ENCODE measurements around the gene KANSL1.

Gene KANSL1

GRCh38 chr17:46027048-46027975, 165.9 kb downstream of the KANSL1 start:
- TF ChIP-seq MYC (IDR thresholded peaks at IDR 0.05; ENCODE audit: low read depth, low read length) (no peak), POLR2A (IDR thresholded peaks at IDR 0.05; ENCODE audit: extremely low read depth, insufficient read length) (no peak)
- TF ChIP-seq, protein P1, sequence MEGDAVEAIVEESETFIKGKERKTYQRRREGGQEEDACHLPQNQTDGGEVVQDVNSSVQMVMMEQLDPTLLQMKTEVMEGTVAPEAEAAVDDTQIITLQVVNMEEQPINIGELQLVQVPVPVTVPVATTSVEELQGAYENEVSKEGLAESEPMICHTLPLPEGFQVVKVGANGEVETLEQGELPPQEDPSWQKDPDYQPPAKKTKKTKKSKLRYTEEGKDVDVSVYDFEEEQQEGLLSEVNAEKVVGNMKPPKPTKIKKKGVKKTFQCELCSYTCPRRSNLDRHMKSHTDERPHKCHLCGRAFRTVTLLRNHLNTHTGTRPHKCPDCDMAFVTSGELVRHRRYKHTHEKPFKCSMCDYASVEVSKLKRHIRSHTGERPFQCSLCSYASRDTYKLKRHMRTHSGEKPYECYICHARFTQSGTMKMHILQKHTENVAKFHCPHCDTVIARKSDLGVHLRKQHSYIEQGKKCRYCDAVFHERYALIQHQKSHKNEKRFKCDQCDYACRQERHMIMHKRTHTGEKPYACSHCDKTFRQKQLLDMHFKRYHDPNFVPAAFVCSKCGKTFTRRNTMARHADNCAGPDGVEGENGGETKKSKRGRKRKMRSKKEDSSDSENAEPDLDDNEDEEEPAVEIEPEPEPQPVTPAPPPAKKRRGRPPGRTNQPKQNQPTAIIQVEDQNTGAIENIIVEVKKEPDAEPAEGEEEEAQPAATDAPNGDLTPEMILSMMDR (IDR thresholded peaks at IDR 0.05; ENCODE audit: low read depth, low read length), result no peak
- TF ChIP-seq, protein P2, sequence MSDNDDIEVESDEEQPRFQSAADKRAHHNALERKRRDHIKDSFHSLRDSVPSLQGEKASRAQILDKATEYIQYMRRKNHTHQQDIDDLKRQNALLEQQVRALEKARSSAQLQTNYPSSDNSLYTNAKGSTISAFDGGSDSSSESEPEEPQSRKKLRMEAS (IDR thresholded peaks at IDR 0.05; ENCODE audit: low read depth, low read length), result no peak
- H3K4me3 ChIP-seq (ENCODE audit: low read depth, low read length), result no peak overlapping the region
- no peak for DNase-seq (ENCODE audit: low read depth)

- H3K4me3 ChIP-seq (ENCODE audit: low read depth, low read length), result no peak overlapping the region
- TF ChIP-seq POLR2A (IDR thresholded peaks at IDR 0.05; ENCODE audit: extremely low read depth, insufficient read length) (no peak), MYC (IDR thresholded peaks at IDR 0.05; ENCODE audit: low read depth, low read length) (no peak)
- TF ChIP-seq, protein P1 (IDR thresholded peaks at IDR 0.05; ENCODE audit: low read depth, low read length), result no peak
- TF ChIP-seq, protein P2 (IDR thresholded peaks at IDR 0.05; ENCODE audit: low read depth, low read length), result no peak
- peak; percentile 40 for DNase-seq (ENCODE audit: low read depth)
Measured at GRCh38 chr17:46026166-46027047, 166.8 kb downstream of the KANSL1 start.

DNA sequence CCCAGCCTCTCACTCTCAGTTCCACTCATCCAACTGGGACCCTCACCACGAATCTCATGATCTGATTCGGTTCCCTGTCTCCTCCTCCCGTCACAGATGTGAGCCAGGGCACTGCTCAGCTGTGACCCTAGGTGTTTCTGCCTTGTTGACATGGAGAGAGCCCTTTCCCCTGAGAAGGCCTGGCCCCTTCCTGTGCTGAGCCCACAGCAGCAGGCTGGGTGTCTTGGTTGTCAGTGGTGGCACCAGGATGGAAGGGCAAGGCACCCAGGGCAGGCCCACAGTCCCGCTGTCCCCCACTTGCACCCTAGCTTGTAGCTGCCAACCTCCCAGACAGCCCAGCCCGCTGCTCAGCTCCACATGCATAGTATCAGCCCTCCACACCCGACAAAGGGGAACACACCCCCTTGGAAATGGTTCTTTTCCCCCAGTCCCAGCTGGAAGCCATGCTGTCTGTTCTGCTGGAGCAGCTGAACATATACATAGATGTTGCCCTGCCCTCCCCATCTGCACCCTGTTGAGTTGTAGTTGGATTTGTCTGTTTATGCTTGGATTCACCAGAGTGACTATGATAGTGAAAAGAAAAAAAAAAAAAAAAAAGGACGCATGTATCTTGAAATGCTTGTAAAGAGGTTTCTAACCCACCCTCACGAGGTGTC, 167.6 kb downstream of the KANSL1 start:
- TF ChIP-seq, protein P1 (IDR thresholded peaks at IDR 0.05; ENCODE audit: low read depth, low read length), result no peak
- TF ChIP-seq, protein P2 (IDR thresholded peaks at IDR 0.05; ENCODE audit: low read depth, low read length), result no peak
- TF ChIP-seq POLR2A (IDR thresholded peaks at IDR 0.05; ENCODE audit: extremely low read depth, insufficient read length) (no peak), MYC (IDR thresholded peaks at IDR 0.05; ENCODE audit: low read depth, low read length) (no peak)

GRCh38 chr17:46025060-46025459, 168.2 kb downstream of the KANSL1 start:
- no peak overlapping the region for H3K4me3 ChIP-seq (ENCODE audit: low read depth, low read length)
- TF ChIP-seq POLR2A (IDR thresholded peaks at IDR 0.05; ENCODE audit: extremely low read depth, insufficient read length), result no peak
- TF ChIP-seq, protein P1 (IDR thresholded peaks at IDR 0.05; ENCODE audit: low read depth, low read length), result no peak
- TF ChIP-seq MYC (IDR thresholded peaks at IDR 0.05; ENCODE audit: low read depth, low read length), result no peak
- TF ChIP-seq, protein P2 (IDR thresholded peaks at IDR 0.05; ENCODE audit: low read depth, low read length), result no peak

More for the DNA sequence above, 167.6 kb downstream of the KANSL1 start:
- no peak overlapping the region for H3K4me3 ChIP-seq (ENCODE audit: low read depth, low read length)
- no peak for DNase-seq (ENCODE audit: low read depth)

GRCh38 chr17:46024590-46024989, 168.6 kb downstream of the KANSL1 start:
- TF ChIP-seq MYC (IDR thresholded peaks at IDR 0.05; ENCODE audit: low read depth, low read length), result no peak
- DNase-seq (ENCODE audit: low read depth), result no peak
- H3K4me3 ChIP-seq (ENCODE audit: low read depth, low read length), result no peak overlapping the region

More at GRCh38 chr17:46025060-46025459, 168.2 kb downstream of the KANSL1 start:
- DNase-seq (ENCODE audit: low read depth), result no peak

Data from NB4 (cell line).